ENCODE data around the gene SEC31B.

SEC31B gene, protein sequence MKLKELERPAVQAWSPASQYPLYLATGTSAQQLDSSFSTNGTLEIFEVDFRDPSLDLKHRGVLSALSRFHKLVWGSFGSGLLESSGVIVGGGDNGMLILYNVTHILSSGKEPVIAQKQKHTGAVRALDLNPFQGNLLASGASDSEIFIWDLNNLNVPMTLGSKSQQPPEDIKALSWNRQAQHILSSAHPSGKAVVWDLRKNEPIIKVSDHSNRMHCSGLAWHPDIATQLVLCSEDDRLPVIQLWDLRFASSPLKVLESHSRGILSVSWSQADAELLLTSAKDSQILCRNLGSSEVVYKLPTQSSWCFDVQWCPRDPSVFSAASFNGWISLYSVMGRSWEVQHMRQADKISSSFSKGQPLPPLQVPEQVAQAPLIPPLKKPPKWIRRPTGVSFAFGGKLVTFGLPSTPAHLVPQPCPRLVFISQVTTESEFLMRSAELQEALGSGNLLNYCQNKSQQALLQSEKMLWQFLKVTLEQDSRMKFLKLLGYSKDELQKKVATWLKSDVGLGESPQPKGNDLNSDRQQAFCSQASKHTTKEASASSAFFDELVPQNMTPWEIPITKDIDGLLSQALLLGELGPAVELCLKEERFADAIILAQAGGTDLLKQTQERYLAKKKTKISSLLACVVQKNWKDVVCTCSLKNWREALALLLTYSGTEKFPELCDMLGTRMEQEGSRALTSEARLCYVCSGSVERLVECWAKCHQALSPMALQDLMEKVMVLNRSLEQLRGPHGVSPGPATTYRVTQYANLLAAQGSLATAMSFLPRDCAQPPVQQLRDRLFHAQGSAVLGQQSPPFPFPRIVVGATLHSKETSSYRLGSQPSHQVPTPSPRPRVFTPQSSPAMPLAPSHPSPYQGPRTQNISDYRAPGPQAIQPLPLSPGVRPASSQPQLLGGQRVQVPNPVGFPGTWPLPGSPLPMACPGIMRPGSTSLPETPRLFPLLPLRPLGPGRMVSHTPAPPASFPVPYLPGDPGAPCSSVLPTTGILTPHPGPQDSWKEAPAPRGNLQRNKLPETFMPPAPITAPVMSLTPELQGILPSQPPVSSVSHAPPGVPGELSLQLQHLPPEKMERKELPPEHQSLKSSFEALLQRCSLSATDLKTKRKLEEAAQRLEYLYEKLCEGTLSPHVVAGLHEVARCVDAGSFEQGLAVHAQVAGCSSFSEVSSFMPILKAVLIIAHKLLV
- 64.4 reads per million, percentile 74 among the genes with 10 or more reads in this experiment for total RNA-seq

DNA sequence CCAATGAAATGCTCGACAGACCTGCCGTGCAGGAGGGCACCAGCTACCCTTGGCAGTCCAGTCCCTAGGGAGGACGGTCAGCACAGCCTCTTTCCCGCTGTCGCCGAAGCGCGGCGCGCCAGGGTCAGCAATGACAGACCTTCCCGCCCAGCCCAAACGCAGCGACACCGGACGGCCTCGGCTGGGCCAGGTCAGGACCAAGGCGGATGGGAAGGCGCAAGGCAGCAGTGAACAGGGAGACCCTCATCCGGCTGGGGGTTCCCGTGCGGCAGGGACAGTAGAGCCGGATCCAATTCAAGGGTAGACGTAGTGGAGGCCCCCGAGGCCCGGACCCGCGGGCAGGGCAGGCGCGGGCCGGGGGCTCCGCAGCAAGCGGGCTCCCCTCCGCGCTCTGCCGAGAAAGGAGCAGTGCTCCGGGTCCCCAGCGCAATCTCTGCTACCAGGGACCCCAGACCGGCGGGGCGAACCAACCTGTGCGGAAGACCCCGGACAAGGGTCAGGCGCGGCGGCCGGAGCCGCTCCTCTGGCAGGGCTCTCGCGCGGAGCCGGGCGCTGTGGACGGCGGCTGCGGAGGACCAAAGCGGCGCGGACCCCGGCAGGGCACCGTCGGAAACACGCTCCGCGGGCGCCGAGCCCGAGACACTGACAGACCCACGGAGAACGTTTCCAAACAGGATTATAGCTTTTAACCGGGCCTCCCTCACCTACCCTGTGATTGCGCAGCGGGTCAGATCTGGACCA is at the start of gene SEC31B:
SEC31B (minus strand) TSS at position 551 of the 741 bp plus-strand sequence. CDS start 2,909 bp downstream, outside the sequence.
- DNase-seq, result no peak

DNA sequence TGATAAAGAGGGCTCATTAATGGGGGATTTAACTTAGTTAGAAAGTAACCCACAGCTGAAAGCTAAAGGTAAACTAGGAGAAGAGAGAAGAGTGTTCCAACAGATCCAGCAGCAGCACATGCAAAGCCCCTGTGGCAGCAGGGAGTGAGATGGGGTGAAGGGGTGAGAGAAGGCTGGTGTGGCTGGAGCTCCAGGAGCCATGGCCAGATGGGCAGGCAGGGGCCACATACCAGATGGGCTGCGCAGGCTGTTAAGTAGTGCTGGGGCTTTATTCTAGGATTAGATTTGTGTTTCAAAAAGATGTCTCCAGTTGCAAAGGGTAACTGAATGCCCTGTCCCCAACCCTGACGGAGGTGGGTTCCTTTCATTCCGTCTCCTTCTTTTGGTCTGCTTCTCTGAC is 49.3 kb upstream of the SEC31B start:
- no peak for DNase-seq

DNA sequence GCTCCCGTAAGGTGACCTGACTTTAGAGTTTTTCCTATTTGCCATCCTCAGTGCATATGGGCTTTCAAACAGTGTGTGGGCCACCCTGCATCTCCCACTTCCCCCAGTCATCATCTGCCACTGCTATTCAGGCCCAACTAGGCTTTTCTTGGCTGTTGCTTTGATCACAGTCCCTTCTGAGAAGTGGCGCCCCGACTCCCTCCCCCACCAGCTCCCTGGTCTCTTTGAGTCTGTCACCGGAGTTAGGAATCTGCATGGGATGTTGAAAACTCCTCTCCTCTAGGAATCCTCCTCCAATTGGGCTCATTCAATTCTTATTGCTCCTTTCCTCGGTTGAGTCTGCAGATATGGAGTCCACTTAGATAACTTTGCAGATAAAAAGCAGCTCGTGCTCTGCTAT is 48.2 kb upstream of the SEC31B start:
- DNase-seq, result no peak

DNA sequence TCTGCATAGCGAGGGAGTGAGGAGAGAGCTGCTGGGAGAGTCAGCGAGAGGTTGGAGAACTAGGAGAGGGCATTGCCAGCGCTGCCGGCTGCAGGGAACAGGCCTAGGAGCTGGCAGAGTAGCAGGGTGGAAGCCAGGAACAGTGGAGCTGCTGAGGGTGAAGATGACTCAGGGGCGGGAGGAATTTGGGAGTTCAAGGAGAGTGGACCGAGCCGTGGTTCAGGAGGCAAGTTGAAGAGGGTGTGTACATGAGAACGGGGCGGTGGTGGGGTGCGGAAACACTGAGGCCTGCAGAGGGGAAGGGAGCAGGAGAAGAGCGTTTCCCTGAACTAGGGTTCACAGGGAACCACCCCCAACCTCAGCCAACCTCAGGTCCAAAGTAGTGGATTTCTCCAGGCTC is 47.6 kb upstream of the SEC31B start:
- no peak for DNase-seq

GRCh38 chr10:100566561-100566960 is 46.9 kb upstream of the SEC31B start:
- no peak for DNase-seq

- DNase-seq, result no peak
These were observed 45.7 kb upstream of the SEC31B start for GRCh38 chr10:100565206-100565985.

GRCh38 chr10:100562008-100562672 is 42.5 kb upstream of the SEC31B start:
- DNase-seq, result peak; percentile 71

DNA sequence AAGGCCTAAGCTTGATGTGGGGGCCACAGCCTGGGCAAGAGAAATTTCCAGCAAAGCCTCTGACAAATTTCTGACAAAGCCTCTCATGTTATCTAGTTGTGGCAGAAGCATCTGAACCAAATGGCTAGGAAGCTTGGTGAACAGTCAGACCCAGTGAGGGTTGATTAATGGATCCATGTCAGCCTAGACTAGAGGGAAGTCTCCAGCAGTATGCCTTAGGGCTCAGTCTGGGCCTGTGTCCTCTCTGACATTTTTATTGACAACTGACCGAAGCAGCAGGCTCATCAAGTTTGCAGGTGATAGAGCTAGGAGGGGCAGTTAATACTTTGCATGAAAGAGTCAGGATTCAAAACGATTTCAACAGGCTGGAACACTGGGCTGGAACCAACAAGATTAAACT is 41.3 kb upstream of the SEC31B start:
- DNase-seq, result no peak

- no peak for DNase-seq
These were observed 40.6 kb upstream of the SEC31B start for GRCh38 chr10:100560248-100560647.

- DNase-seq, result no peak
These were observed 35.2 kb upstream of the SEC31B start for GRCh38 chr10:100554902-100555301.

GRCh38 chr10:100553929-100554328 is 34.3 kb upstream of the SEC31B start:
- DNase-seq, result no peak

GRCh38 chr10:100551738-100552137 is 32.1 kb upstream of the SEC31B start:
- no peak for DNase-seq

GRCh38 chr10:100551196-100551595 is 31.5 kb upstream of the SEC31B start:
- DNase-seq, result no peak

- DNase-seq, result no peak
These were observed 25.3 kb upstream of the SEC31B start for GRCh38 chr10:100544950-100545349.

DNA sequence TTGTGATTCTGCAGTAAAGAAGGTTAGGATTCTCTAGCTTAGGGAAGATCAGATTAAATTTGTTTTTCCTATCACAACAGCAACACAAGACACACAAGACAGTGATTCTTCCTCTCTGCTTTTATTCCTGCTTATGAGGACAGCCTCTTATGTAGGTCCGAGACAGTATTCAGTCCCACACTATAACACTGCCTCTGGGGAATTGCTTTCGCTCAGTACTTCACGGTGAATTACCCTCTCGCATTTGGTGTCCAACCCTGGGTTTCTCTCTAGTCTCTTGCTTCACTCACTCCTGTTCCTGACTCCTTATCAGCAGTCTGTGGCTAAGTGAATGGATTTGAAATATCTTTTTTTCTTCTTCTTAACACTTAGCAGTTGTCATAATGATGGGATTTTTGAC is 17.8 kb upstream of the SEC31B start:
- DNase-seq, result no peak

DNA sequence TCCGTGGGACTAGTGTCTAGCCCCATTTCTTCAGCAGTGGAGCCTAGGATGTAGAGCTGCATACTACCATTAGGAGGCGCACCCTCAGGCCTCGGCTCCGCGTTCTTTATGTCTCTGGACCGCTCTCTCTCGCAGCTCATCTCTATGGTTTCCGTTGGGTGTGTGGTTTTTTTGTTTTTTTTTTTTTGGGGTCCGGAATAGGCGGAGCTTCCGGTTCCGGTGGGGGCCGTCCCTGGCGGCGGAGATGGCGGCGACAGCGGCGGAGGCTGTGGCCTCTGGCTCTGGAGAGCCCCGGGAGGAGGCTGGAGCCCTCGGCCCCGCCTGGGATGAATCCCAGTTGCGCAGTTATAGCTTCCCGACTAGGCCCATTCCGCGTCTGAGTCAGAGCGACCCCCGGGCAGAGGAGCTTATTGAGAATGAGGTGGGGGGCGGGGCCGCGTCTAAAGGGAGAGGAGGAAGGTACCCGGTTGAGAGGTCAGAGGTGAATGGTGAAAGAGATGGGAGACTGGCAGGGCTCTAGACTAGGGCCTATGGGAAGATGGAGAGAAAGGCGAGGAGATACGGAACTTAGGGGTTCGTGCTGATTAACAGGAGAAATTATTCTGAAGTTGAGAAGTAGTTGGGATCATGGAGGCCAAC is 16.2 kb upstream of the SEC31B start, which contains the start of gene HIF1AN:
HIF1AN (plus strand) TSS at position 229 of the 639 bp plus-strand sequence; CDS start at position 245, 16 bp downstream.
- DNase-seq, result peak; percentile 84

DNA sequence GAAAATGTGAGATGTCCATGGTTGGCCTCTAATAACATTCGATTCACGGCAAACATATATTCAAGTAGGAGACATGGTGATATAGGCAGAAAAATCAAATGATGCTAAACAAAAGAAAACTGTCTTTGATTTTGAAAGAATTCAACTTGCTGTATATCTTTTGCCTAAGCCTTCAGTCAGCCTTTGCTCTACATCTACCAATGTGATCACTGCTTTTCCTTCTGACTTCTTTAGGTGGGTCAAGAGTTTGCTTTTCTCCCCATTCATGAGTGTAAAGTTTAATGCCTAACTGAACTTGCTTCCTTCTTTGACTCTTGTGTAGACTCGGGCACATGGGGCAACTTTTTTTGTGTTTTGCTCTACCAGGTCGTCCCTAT is 15.7 kb upstream of the SEC31B start:
- DNase-seq, result no peak

DNA sequence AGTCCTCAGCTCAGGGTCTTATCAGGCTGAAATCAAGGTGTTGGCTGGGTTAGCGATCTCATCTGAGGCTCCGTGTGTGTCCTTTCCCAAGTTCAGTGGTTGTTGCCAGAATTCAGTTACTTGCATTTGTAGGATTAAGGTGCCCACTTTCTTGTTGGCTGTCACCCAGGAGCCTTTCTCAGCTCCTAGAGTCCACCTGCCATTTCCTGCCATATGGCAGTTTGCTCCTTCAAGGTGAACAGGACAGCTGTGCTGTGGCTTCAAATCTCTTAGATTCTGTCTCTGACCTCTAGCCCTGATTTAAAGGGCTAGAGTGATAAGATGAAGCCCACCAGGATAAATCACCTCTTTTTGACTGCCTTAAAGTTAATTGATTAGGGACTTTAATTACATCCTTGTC is 15.1 kb upstream of the SEC31B start:
- DNase-seq, result no peak

GRCh38 chr10:100531761-100532160 is 12.1 kb upstream of the SEC31B start:
- DNase-seq, result no peak

All from effector CD4-positive, alpha-beta T cell (primary cell).